SK-N-SH (cell line): ENCODE measurements around the gene ZNRF4. TPM values are rescaled to one million over a fixed set of nuclear protein-coding genes. Genes with fewer than 3 reads are reported as not detected.

ENCODE experiments used
- CTCF ChIA-PET: fragments of 300-600, 350-600 bp; formaldehyde crosslinking; extraction: SDS; loops from one replicate; lab custom pipeline; 2021; lab: Yijun Ruan, JAX
- POLR2A ChIA-PET: fragments of 350-600 bp; sonication (Branson Sonifier 250); formaldehyde crosslinking; extraction: SDS; loops from one replicate; lab custom pipeline; 2020; ENCODE audit warnings: antibody characterized with exemption, inconsistent platforms; lab: Yijun Ruan, JAX
- DNase-seq: peaks from one replicate; pipeline ENCODE4 v3.0.0; 2012
- H2AFZ ChIP-seq: fragments of 200-600 bp; sonication (generic); 2 replicates; pipeline ENCODE4 v1.8.1; 2016; ENCODE audit warnings: antibody characterized with exemption, mild to moderate bottlenecking, low read depth
- H3F3A ChIP-seq: fragments of 200-600 bp; sonication (generic); replicated peaks from 2 replicates; pipeline ENCODE3; 2016; ENCODE audit warnings: antibody characterized with exemption, mild to moderate bottlenecking; ENCODE audit not compliant: insufficient read depth
- H3K27ac ChIP-seq, 2 experiments: fragments of 200-500 bp in 1 of 2; fragments of 200-600 bp in 1 of 2; sonication (Bioruptor generic) in 1 of 2; sonication (generic), shearing (Covaris generic) in 1 of 2; 2 replicates each; pipeline versions ENCODE4 v1.5.1 to v1.6.1; 2014 to 2016; ENCODE audit warnings: low read depth in 2 of 2, inconsistent platforms in 1 of 2, low read length in 1 of 2, mild to moderate bottlenecking in 1 of 2, mixed read lengths in 1 of 2
- H3K27me3 ChIP-seq: fragments of 200-600 bp; sonication (generic), shearing (Covaris generic); 2 replicates; pipeline ENCODE4 v1.6.1; 2016; ENCODE audit warnings: mixed run types; ENCODE audit not compliant: insufficient read depth
- H3K36me3 ChIP-seq, 2 experiments: fragments of 200-500 bp in 1 of 2; fragments of 200-600 bp in 1 of 2; sonication (Bioruptor generic) in 1 of 2; sonication (generic) in 1 of 2; replicated peaks in 1 of 2; 2 replicates each; pipeline versions ENCODE3 to v1.5.1; 2014 to 2016; ENCODE audit warnings: low read length in 1 of 2, mild to moderate bottlenecking in 1 of 2; ENCODE audit not compliant: insufficient read depth in 2 of 2, control insufficient read depth in 1 of 2
- H3K4me1 ChIP-seq, 2 experiments: fragments of 200-500 bp in 1 of 2; fragments of 200-600 bp in 1 of 2; sonication (Bioruptor generic) in 1 of 2; sonication (generic), shearing (Covaris generic) in 1 of 2; 2 replicates each; pipeline versions ENCODE4 v1.5.1 to v1.6.1; 2014 to 2016; ENCODE audit warnings: low read depth in 1 of 2, low read length in 1 of 2, mixed run types in 1 of 2; ENCODE audit not compliant: insufficient read depth in 2 of 2, control insufficient read depth in 1 of 2
- H3K4me2 ChIP-seq: fragments of 200-600 bp; sonication (generic), shearing (Covaris generic); 2 replicates; pipeline ENCODE4 v1.6.1; 2017; ENCODE audit warnings: mixed run types
- H3K4me3 ChIP-seq, 2 experiments: fragments of 200-500 bp in 1 of 2; fragments of 200-600 bp in 1 of 2; sonication (Bioruptor generic) in 1 of 2; sonication (generic), shearing (Covaris generic) in 1 of 2; 2 replicates each; pipeline versions ENCODE4 v1.5.1 to v1.8.1; 2014 to 2016; ENCODE audit warnings: low read depth in 2 of 2, inconsistent platforms in 1 of 2, low read length in 1 of 2, mild to moderate bottlenecking in 1 of 2, mixed read lengths in 1 of 2, moderate library complexity in 1 of 2
- H3K79me2 ChIP-seq: fragments of 200-600 bp; sonication (generic); 2 replicates; pipeline ENCODE4 v1.8.1; 2017; ENCODE audit warnings: mild to moderate bottlenecking; ENCODE audit not compliant: insufficient read depth
- H3K9ac ChIP-seq: fragments of 200-600 bp; sonication (generic); 2 replicates; pipeline ENCODE4 v1.6.1; 2017; ENCODE audit warnings: mixed run types
- H3K9me2 ChIP-seq: fragments of 200-600 bp; sonication (generic); 2 replicates; pipeline ENCODE4 v1.6.1; 2017; ENCODE audit warnings: mixed run types
- H3K9me3 ChIP-seq: fragments of 200-600 bp; sonication (generic); 2 replicates; pipeline ENCODE4 v1.6.1; 2017; ENCODE audit warnings: mixed run types, mild to moderate bottlenecking, moderate library complexity
- H4K20me1 ChIP-seq: fragments of 200-600 bp; sonication (generic); 2 replicates; pipeline ENCODE4 v1.6.1; 2017; ENCODE audit warnings: mild to moderate bottlenecking, mixed run types; ENCODE audit not compliant: insufficient read depth
- EZH2phosphoT487 ChIP-seq: fragments of 200-600 bp; sonication (generic); IDR thresholded peaks from 2 replicates; pipeline ENCODE4 v1.6.1; 2017; ENCODE audit warnings: low read depth, mixed run types, mild to moderate bottlenecking, antibody characterized with exemption, moderate library complexity, borderline replicate concordance
- FOSL2 ChIP-seq: IDR thresholded peaks from 2 replicates; pipeline ENCODE4 v1.4.0; 2012; ENCODE audit warnings: low read depth, mild to moderate bottlenecking, moderate library complexity, borderline replicate concordance
- FOXJ3 ChIP-seq: sonication (generic); formaldehyde crosslinking; IDR thresholded peaks from 2 replicates; pipeline ENCODE4 v1.5.1; 2020; ENCODE audit warnings: mild to moderate bottlenecking, missing genetic modification reagents
- FOXM1 ChIP-seq: IDR thresholded peaks from 2 replicates; pipeline ENCODE4 v1.4.0; 2012; ENCODE audit warnings: low read depth, mild to moderate bottlenecking
- GATA2 ChIP-seq: sonication (generic); formaldehyde crosslinking; IDR thresholded peaks from 2 replicates; pipeline ENCODE4 v1.5.0; 2020; ENCODE audit warnings: mild to moderate bottlenecking, missing genetic modification reagents
- JUND ChIP-seq: IDR thresholded peaks from 2 replicates; pipeline ENCODE4 v1.4.0; 2012
- MXI1 ChIP-seq: IDR thresholded peaks from 2 replicates; pipeline ENCODE4 v1.6.1; 2012; ENCODE audit warnings: mild to moderate bottlenecking, low read depth, low read length, improper control_type of control experiment
- RAD21 ChIP-seq: IDR thresholded peaks from 2 replicates; pipeline ENCODE4 v1.6.1; 2012; ENCODE audit warnings: mild to moderate bottlenecking, low read length
- SIN3A ChIP-seq: IDR thresholded peaks from 2 replicates; pipeline ENCODE4 v1.6.1; 2012; ENCODE audit warnings: low read depth, mild to moderate bottlenecking, low read length, moderate library complexity, borderline replicate concordance
- TCF12 ChIP-seq: IDR thresholded peaks from 2 replicates; pipeline ENCODE4 v1.4.0; 2012
- WGBS: methylation state at CpG from one replicate; pipeline ENCODE4 v1.1.6; 2017; ENCODE audit warnings: low lambda C conversion rate; 5-methylcytosine and 5-hydroxymethylcytosine counted together
- polyA plus RNA-seq, 3 experiments: library from polyadenylated mRNA; depleted of rRNA; stranded (reverse); fragments of >200 nt; gene quantifications; 2 replicates each; pipeline ENCODE4 v1.2.3, GENCODE V29; 2012
- TF ChIP-seq, protein P1 (sequence below): fragments of 200-600 bp; sonication (generic); IDR thresholded peaks from 2 replicates; pipeline ENCODE4 v1.6.1; 2017; ENCODE audit warnings: antibody characterized with exemption, mild to moderate bottlenecking, moderate library complexity
- TF ChIP-seq, protein P2 (sequence below): IDR thresholded peaks from 2 replicates; pipeline ENCODE4 v1.4.0; 2012; ENCODE audit warnings: low read depth, borderline replicate concordance
- TF ChIP-seq, protein P3 (sequence below): IDR thresholded peaks from 2 replicates; pipeline ENCODE4 v1.6.1; 2012; ENCODE audit warnings: mild to moderate bottlenecking, low read depth, low read length, moderate library complexity

Gene ZNRF4
- polyA plus RNA-seq, 1 of the 3 experiments (the other 2 are of a cell fraction): not detected

DNA sequence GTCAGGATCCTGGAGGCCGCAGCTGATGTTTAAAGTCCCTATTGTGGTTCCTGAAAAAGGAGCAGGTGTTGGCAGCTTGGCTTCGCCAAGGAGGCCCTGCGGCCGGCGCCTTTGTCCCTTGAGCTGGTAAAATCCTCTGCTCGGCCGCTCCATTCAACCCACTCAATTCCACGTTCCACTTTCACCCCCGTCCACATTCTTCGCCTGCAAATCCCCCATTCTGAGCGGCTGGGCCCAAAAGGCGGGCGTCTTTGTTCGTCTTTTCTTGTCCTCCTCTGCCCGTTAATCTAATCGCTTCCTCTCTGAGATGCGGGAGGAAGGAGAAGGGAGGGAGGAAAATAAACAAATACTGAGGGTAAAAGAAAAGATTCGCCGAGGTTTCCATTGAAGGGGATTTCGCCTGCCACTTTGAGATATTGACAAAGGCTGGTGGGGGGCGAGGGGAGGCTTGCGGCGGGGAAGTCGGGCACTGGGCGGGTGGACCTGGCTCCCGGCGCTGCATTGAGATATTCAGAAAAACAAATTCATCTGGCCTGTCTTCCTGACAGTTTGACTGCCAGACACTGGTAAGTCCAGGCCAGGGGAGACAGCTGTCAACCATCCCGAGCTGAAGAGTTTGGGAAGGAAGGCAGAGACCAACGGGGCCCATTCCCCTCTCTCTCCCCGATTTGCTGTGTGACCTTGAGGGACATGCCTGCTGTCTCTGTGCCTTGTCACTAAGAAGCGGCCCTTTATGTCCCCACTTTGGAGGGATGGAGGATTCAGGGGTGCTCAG, 37.6 kb downstream of the ZNRF4 start:
- Histone ChIP-seq H3K9me2 (no peaks in the 10 kb centered on the region), H3K27ac (no peak overlapping the region), H4K20me1 (no peaks in the 10 kb centered on the region), H3K36me3 (no peaks in the 10 kb centered on the region), H3F3A (no peaks in the 10 kb centered on the region), H3K4me2 (no peak overlapping the region), H3K4me1 (peaks cover 0 to 5% of the 10 kb centered on the region in 2 experiments; a peak in 1 of 4 replicates), H3K4me3 (no peak overlapping the region), H3K9me3 (no peaks in the 10 kb centered on the region), H3K79me2 (no peaks in the 10 kb centered on the region), H2AFZ (no peak overlapping the region), H3K9ac (no peak overlapping the region), H3K27me3 (peaks cover 8% of the 10 kb centered on the region; the same call in 1 of the 2 replicates)
- TF ChIP-seq FOXM1 (no peak), TCF12 (no peak), FOXJ3 (CRISPR knock-in tag) (no peak), SIN3A (no peak), JUND (no peak), MXI1 (no peak), FOSL2 (no peak), GATA2 (no peak), RAD21 (no peak), EZH2phosphoT487 (no peak)
- TF ChIP-seq, protein P1, sequence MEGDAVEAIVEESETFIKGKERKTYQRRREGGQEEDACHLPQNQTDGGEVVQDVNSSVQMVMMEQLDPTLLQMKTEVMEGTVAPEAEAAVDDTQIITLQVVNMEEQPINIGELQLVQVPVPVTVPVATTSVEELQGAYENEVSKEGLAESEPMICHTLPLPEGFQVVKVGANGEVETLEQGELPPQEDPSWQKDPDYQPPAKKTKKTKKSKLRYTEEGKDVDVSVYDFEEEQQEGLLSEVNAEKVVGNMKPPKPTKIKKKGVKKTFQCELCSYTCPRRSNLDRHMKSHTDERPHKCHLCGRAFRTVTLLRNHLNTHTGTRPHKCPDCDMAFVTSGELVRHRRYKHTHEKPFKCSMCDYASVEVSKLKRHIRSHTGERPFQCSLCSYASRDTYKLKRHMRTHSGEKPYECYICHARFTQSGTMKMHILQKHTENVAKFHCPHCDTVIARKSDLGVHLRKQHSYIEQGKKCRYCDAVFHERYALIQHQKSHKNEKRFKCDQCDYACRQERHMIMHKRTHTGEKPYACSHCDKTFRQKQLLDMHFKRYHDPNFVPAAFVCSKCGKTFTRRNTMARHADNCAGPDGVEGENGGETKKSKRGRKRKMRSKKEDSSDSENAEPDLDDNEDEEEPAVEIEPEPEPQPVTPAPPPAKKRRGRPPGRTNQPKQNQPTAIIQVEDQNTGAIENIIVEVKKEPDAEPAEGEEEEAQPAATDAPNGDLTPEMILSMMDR: no peak
- TF ChIP-seq, protein P2, sequence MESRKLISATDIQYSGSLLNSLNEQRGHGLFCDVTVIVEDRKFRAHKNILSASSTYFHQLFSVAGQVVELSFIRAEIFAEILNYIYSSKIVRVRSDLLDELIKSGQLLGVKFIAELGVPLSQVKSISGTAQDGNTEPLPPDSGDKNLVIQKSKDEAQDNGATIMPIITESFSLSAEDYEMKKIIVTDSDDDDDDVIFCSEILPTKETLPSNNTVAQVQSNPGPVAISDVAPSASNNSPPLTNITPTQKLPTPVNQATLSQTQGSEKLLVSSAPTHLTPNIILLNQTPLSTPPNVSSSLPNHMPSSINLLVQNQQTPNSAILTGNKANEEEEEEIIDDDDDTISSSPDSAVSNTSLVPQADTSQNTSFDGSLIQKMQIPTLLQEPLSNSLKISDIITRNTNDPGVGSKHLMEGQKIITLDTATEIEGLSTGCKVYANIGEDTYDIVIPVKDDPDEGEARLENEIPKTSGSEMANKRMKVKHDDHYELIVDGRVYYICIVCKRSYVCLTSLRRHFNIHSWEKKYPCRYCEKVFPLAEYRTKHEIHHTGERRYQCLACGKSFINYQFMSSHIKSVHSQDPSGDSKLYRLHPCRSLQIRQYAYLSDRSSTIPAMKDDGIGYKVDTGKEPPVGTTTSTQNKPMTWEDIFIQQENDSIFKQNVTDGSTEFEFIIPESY: no peak
- TF ChIP-seq, protein P3, sequence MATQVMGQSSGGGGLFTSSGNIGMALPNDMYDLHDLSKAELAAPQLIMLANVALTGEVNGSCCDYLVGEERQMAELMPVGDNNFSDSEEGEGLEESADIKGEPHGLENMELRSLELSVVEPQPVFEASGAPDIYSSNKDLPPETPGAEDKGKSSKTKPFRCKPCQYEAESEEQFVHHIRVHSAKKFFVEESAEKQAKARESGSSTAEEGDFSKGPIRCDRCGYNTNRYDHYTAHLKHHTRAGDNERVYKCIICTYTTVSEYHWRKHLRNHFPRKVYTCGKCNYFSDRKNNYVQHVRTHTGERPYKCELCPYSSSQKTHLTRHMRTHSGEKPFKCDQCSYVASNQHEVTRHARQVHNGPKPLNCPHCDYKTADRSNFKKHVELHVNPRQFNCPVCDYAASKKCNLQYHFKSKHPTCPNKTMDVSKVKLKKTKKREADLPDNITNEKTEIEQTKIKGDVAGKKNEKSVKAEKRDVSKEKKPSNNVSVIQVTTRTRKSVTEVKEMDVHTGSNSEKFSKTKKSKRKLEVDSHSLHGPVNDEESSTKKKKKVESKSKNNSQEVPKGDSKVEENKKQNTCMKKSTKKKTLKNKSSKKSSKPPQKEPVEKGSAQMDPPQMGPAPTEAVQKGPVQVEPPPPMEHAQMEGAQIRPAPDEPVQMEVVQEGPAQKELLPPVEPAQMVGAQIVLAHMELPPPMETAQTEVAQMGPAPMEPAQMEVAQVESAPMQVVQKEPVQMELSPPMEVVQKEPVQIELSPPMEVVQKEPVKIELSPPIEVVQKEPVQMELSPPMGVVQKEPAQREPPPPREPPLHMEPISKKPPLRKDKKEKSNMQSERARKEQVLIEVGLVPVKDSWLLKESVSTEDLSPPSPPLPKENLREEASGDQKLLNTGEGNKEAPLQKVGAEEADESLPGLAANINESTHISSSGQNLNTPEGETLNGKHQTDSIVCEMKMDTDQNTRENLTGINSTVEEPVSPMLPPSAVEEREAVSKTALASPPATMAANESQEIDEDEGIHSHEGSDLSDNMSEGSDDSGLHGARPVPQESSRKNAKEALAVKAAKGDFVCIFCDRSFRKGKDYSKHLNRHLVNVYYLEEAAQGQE: no peak
- DNase-seq: no peak
- ChIA-PET POLR2A (no interaction called here), CTCF (interaction anchor here (1.8 to 2.4 kb wide), 2 partner anchors 12 to 13 kb away, joined by 6 to 7 read pairs; no protein-coding TSS in a partner anchor)
- 69% methylated on average over 28 of the region's 31 CpGs for WGBS
